ENCODE data around the gene SNAI3. TPM values are rescaled to one million over a fixed set of nuclear protein-coding genes. Genes with fewer than 3 reads are reported as not detected.

SNAI3 gene
- total RNA-seq, 4 donors from 2014 or later = 0.33 to 1.3 (median 1.3) TPM

- TF ChIP-seq, protein P1, sequence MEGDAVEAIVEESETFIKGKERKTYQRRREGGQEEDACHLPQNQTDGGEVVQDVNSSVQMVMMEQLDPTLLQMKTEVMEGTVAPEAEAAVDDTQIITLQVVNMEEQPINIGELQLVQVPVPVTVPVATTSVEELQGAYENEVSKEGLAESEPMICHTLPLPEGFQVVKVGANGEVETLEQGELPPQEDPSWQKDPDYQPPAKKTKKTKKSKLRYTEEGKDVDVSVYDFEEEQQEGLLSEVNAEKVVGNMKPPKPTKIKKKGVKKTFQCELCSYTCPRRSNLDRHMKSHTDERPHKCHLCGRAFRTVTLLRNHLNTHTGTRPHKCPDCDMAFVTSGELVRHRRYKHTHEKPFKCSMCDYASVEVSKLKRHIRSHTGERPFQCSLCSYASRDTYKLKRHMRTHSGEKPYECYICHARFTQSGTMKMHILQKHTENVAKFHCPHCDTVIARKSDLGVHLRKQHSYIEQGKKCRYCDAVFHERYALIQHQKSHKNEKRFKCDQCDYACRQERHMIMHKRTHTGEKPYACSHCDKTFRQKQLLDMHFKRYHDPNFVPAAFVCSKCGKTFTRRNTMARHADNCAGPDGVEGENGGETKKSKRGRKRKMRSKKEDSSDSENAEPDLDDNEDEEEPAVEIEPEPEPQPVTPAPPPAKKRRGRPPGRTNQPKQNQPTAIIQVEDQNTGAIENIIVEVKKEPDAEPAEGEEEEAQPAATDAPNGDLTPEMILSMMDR (IDR thresholded peaks at IDR 0.05) = no peak
- no peak for TF ChIP-seq POLR2A (IDR thresholded peaks at IDR 0.05)
- 88 to 89% methylated on average over 12 to 13 of the region's 15 CpGs for WGBS, 2 donors
- intact Hi-C loops (cut with DNase I) = loop anchor here (10.0 kb wide), 2 partner anchors 84 to 214 kb away; partner anchors contain the start of gene ZC3H18
- no peak for DNase-seq
- no peak overlapping the region for H3K27ac ChIP-seq
- no peak overlapping the region for H3K4me3 ChIP-seq (replicated peaks in 1 of 3)
- H3K4me1 ChIP-seq = peaks cover 5 to 6% of the 10 kb centered on the region in 2 donors
- H3K27me3 ChIP-seq = no peaks in the 10 kb centered on the region
- H3K9me3 ChIP-seq = no peaks in the 10 kb centered on the region
- no peaks in the 10 kb centered on the region for H3K36me3 ChIP-seq
These were observed 27.6 kb downstream of the SNAI3 start for GRCh38 chr16:88658714-88659113.

DNA sequence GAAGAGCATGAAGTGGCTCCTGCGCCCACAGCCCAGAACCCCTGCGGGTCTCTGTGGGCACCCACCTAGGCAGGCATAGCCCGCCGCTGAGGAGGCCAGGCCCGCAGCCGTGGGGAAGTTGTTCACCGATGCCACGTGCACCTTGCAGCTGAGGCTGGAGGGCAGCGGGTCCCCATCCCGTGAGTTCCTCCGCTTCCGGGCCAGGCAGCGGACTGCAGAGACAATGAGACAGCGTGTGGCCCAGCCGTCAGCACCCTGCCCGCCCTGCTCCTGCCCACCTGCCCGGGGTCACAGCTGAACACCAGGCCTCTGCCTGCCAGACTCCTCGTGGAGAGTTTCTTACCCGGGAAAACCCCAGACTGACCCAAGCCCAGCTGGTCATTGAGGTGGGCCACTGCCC, 28.9 kb downstream of the SNAI3 start:
- 94 to 95% methylated on average over 3 to 19 of the region's 19 CpGs for WGBS, 2 donors
- no peak for TF ChIP-seq POLR2A (IDR thresholded peaks at IDR 0.05)
- TF ChIP-seq, protein P1 (IDR thresholded peaks at IDR 0.05) = no peak
- no peak overlapping the region for H3K4me3 ChIP-seq (replicated peaks in 1 of 3)
- H3K27ac ChIP-seq = no peak overlapping the region
- intact Hi-C loops (cut with DNase I) = loop anchor here (10.0 kb wide), 2 partner anchors 83 to 213 kb away; partner anchors contain the start of gene ZC3H18
- no peaks in the 10 kb centered on the region for H3K36me3 ChIP-seq
- H3K27me3 ChIP-seq = no peaks in the 10 kb centered on the region
- no peak for DNase-seq
- no peaks in the 10 kb centered on the region for H3K9me3 ChIP-seq
- H3K4me1 ChIP-seq = peaks cover 4 to 5% of the 10 kb centered on the region in 2 donors

GRCh38 chr16:88656291-88656980, 29.9 kb downstream of the SNAI3 start:
- H3K27ac ChIP-seq = no peak overlapping the region
- no peaks in the 10 kb centered on the region for H3K27me3 ChIP-seq
- no peak for DNase-seq
- intact Hi-C loops (cut with DNase I) = loop anchor here (10.0 kb wide), 2 partner anchors 82 to 212 kb away; partner anchors contain the start of gene ZC3H18
- WGBS, 2 donors = 78 to 87% methylated on average over 14 to 23 of the region's 25 CpGs
- no peaks in the 10 kb centered on the region for H3K9me3 ChIP-seq
- no peaks in the 10 kb centered on the region for H3K36me3 ChIP-seq
- TF ChIP-seq, protein P1 (IDR thresholded peaks at IDR 0.05) = no peak
- no peak for TF ChIP-seq POLR2A (IDR thresholded peaks at IDR 0.05)
- no peak overlapping the region for H3K4me3 ChIP-seq (replicated peaks in 1 of 3)
- peaks cover 4 to 8% of the 10 kb centered on the region in 2 donors for H3K4me1 ChIP-seq

GRCh38 chr16:88655733-88656281, 30.5 kb downstream of the SNAI3 start:
- Histone ChIP-seq H3K27me3 (no peaks in the 10 kb centered on the region), H3K4me3 (replicated peaks in 1 of 3) (no peak overlapping the region), H3K4me1 (peaks cover 9 to 11% of the 10 kb centered on the region in 2 donors), H3K36me3 (no peaks in the 10 kb centered on the region), H3K27ac (no peak overlapping the region), H3K9me3 (no peaks in the 10 kb centered on the region)
- DNase-seq = no peak
- intact Hi-C loops (cut with DNase I) = loop anchor here (10.0 kb wide), 2 partner anchors 81 to 211 kb away; partner anchors contain the start of gene ZC3H18
- no peak for TF ChIP-seq POLR2A (IDR thresholded peaks at IDR 0.05)
- TF ChIP-seq, protein P1 (IDR thresholded peaks at IDR 0.05) = no peak
- WGBS, 2 donors = 91 to 92% methylated on average over 10 to 22 of the region's 29 CpGs

Measured in thyroid gland (tissue), 4 donors.